HL-60 (cell line): Measurements from ENCODE around the gene CES2.

Source experiments
- CTCF ChIP-seq: IDR thresholded peaks from one replicate; pipeline ENCODE4 v1.5.1; 2011; ENCODE audit warnings: low read length, control low read depth, inconsistent platforms; ENCODE audit not compliant: insufficient read depth
- GABPA ChIP-seq: IDR thresholded peaks from 2 replicates; pipeline ENCODE4 v1.6.1; 2012; ENCODE audit warnings: low read depth

- no peak for TF ChIP-seq CTCF
- no peak for TF ChIP-seq GABPA
Measured at GRCh38 chr16:66933776-66934137, 1.6 kb upstream of the CES2 start.
